Gastrocnemius medialis (tissue), 4 donors: ENCODE data around the gene MAPK1. TPM values are rescaled to one million over a fixed set of nuclear protein-coding genes. Genes with fewer than 3 reads are reported as not detected.

Experiments used
- ATAC-seq, 2 donors: fragments of 150-250 bp; one replicate each; pipeline ENCODE4 v1.9.1; 2016
- DNase-seq, 2 donors: peaks; one replicate each; pipeline ENCODE4 v3.0.0-alpha.2; 2019
- H3K27ac ChIP-seq, 4 donors: fragments of 200-600 bp; sonication (generic); 1 replicate in 1 of 4; 2 replicates in 3 of 4; pipeline ENCODE4 v1.5.1; 2016 to 2018; ENCODE audit warnings: mild to moderate bottlenecking in 2 of 4, moderate library complexity in 1 of 4
- H3K27me3 ChIP-seq, 3 donors: fragments of 200-600 bp; sonication (generic) in 2 of 3; 1 replicate in 1 of 3; 2 replicates in 2 of 3; pipeline versions ENCODE4 v1.5.1 to v1.6.0; 2016 to 2019; ENCODE audit warnings: mild to moderate bottlenecking in 1 of 3, moderate library complexity in 1 of 3
- H3K36me3 ChIP-seq, 2 donors: fragments of 200-600 bp; sonication (generic) in 1 of 2; one replicate each; pipeline ENCODE4 v1.5.1; 2017 to 2018
- H3K4me1 ChIP-seq, 2 donors: fragments of 200-600 bp; sonication (generic) in 1 of 2; one replicate each; pipeline ENCODE4 v1.5.1; 2016 to 2017; ENCODE audit warnings: mild to moderate bottlenecking in 2 of 2
- H3K4me3 ChIP-seq, 4 donors: fragments of 200-600 bp; sonication (generic) in 3 of 4; 1 replicate in 1 of 4; 2 replicates in 3 of 4; pipeline ENCODE4 v1.5.1; 2016 to 2019; ENCODE audit warnings: mild to moderate bottlenecking in 2 of 4
- H3K9me3 ChIP-seq, 3 donors: fragments of 200-600 bp; sonication (generic) in 2 of 3; 1 replicate in 1 of 3; 2 replicates in 2 of 3; pipeline ENCODE4 v1.5.1; 2016 to 2019
- POLR2A ChIP-seq, 2 donors: fragments of 450-650 bp; IDR thresholded peaks; one replicate each; pipeline ENCODE4 v1.6.1; 2017; ENCODE audit warnings: antibody characterized with exemption in 2 of 2, mild to moderate bottlenecking in 2 of 2, moderate library complexity in 2 of 2
- in situ Hi-C, 4 donors: fragments of 200-750 bp; cut with MboI; loops; one replicate each; pipeline versions ENCODE4 v1.15.0 to v1.8.0; 2017; ENCODE audit warnings: low sequenced_read_pairs in 4 of 4
- intact Hi-C: fragments of 100-400 bp; cut with DNase I; formaldehyde crosslinking; loops from one replicate; pipeline ENCODE4 v1.15.1; 2023; ENCODE audit warnings: low total_unique reads
- total RNA-seq, 4 donors: library from RNA; depleted of rRNA; stranded (reverse); fragments of >200 nt; gene quantifications; one replicate each; pipeline versions ENCODE4 v1.1.0 to v1.2.3, GENCODE V29; 2016
- TF ChIP-seq, protein P1 (sequence below), 5 experiments: fragments of 450-650 bp in 3 of 5; fragments of 200-600 bp in 2 of 5; sonication (generic) in 2 of 5; IDR thresholded peaks in 4 of 5; conservative IDR thresholded peaks in 1 of 5; 1 replicate in 4 of 5; 2 replicates in 1 of 5; pipeline ENCODE4 v1.5.1; 2016 to 2019; ENCODE audit warnings: antibody characterized with exemption in 5 of 5, mild to moderate bottlenecking in 3 of 5, moderate library complexity in 3 of 5

The MAPK1 gene
- total RNA-seq, 4 donors from 2014 or later, result 39.8 to 79.5 (median 57.2) TPM

DNA sequence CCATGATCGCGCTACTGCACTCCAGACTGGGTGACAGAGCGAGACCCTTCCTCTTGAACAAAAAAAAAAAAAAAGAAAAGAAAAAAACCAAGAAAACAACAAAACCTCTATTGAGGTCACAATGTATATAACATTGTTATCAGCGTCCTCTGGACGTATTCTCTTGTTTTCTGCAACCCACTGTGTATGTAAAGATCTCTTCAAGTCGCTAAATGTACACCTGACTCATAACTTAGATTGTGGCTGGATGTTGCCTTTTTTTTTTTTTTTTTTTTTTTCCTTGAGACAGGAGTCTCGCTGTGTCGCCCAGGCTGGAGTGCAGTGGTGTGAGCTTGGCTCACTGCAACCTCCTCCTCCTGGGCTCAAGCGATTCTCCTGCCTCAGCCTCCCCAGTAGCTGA lies 130.5 kb downstream of the MAPK1 start:
- in situ Hi-C loops, result loop anchor here in 1 of 4 donors (25.0 kb wide), 1 partner anchor 100 kb away; no protein-coding TSS in a partner anchor
- no peak overlapping the region for H3K27ac ChIP-seq
- H3K9me3 ChIP-seq, result no peaks in the 10 kb centered on the region
- H3K36me3 ChIP-seq, result no peaks in the 10 kb centered on the region
- no peaks in the 10 kb centered on the region for H3K27me3 ChIP-seq
- DNase-seq, result no peak
- no peak for ATAC-seq
- no peak overlapping the region for H3K4me3 ChIP-seq
- H3K4me1 ChIP-seq, result peaks cover 9 to 16% of the 10 kb centered on the region in 2 donors
- intact Hi-C loops, result no loop called here
- TF ChIP-seq POLR2A (IDR thresholded peaks at IDR 0.05), result no peak
- TF ChIP-seq, protein P1, sequence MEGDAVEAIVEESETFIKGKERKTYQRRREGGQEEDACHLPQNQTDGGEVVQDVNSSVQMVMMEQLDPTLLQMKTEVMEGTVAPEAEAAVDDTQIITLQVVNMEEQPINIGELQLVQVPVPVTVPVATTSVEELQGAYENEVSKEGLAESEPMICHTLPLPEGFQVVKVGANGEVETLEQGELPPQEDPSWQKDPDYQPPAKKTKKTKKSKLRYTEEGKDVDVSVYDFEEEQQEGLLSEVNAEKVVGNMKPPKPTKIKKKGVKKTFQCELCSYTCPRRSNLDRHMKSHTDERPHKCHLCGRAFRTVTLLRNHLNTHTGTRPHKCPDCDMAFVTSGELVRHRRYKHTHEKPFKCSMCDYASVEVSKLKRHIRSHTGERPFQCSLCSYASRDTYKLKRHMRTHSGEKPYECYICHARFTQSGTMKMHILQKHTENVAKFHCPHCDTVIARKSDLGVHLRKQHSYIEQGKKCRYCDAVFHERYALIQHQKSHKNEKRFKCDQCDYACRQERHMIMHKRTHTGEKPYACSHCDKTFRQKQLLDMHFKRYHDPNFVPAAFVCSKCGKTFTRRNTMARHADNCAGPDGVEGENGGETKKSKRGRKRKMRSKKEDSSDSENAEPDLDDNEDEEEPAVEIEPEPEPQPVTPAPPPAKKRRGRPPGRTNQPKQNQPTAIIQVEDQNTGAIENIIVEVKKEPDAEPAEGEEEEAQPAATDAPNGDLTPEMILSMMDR (IDR thresholded peaks at IDR 0.05 in 4 of 5, conservative IDR thresholded peaks at IDR 0.05 in 1 of 5), result no peak

DNA sequence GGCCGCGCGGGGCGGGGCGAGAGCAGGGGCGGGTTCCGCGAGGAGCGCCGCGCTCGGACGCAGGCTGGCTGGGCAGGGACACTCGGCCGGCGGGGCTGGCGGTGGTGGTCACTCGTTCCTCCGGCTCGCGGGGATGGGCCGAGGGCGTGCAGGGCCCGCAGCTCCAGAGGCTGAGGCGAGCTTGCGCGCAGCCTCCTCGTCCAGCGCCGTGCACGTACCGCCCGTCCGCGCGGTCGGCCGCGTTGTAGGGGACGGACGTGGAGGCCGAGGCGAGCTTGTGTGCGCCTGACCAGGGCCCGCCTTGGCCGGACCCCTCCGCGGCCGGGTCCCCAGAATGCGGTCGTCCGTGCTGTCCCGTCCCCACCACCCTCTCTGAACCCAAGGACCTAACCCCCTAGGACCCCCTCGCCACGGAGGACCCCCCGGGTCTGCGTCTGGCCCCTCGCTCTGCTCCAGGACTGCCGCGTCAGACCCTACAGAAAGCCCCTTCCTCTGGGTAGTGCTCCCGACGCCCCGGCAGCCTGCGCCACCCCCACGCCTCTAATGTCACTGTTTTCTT lies 131.3 kb downstream of the MAPK1 start:
- ATAC-seq (peak; percentile 11 to 32), DNase-seq (no peak)
- Histone ChIP-seq H3K4me1 (peaks cover 9 to 16% of the 10 kb centered on the region in 2 donors), H3K27me3 (no peaks in the 10 kb centered on the region), H3K36me3 (no peaks in the 10 kb centered on the region), H3K9me3 (no peaks in the 10 kb centered on the region), H3K27ac (peak overlapping the region; percentile 66 to 81 (median 72)), H3K4me3 (peak overlapping the region; percentile 51 to 70 (median 58))
- TF ChIP-seq, protein P1 (IDR thresholded peaks at IDR 0.05 in 4 of 5, conservative IDR thresholded peaks at IDR 0.05 in 1 of 5), result no peak
- no peak for TF ChIP-seq POLR2A (IDR thresholded peaks at IDR 0.05)
- in situ Hi-C loops (loop anchor here in 1 of 4 donors (25.0 kb wide), 1 partner anchor 101 kb away; no protein-coding TSS in a partner anchor), intact Hi-C loops (no loop called here)

GRCh38 chr22:21735200-21736083 lies 132.0 kb downstream of the MAPK1 start, which contains the start of gene YPEL1:
TSS of gene YPEL1 (minus strand) at chr22:21735794. CDS start at chr22:21710744, 25,050 bp downstream.
- Histone ChIP-seq H3K9me3 (no peaks in the 10 kb centered on the region), H3K36me3 (no peaks in the 10 kb centered on the region), H3K4me3 (peak within 1 kb of the TSS; percentile 61 to 74 (median 70)), H3K27me3 (no peaks in the 10 kb centered on the region), H3K4me1 (peaks cover 9 to 16% of the 10 kb centered on the region in 2 donors), H3K27ac (peak within 1 kb of the TSS; percentile 83 to 91 (median 87))
- peak; percentile 99 to 100 for TF ChIP-seq POLR2A (IDR thresholded peaks at IDR 0.05)
- TF ChIP-seq, protein P1 (IDR thresholded peaks at IDR 0.05 in 4 of 5, conservative IDR thresholded peaks at IDR 0.05 in 1 of 5), result peak in 3 of 5 experiments; percentile 12 to 26 (median 14)
- intact Hi-C loops, result loop anchor here (1.0 to 2.0 kb wide), 2 partner anchors 21 to 131 kb away; partner anchors contain the start of gene MAPK1
- DNase-seq, result peak; percentile 92 to 96
- ATAC-seq, result peak; percentile 86 to 88
- in situ Hi-C loops, result loop anchor here in 1 of 4 donors (25.0 kb wide), 1 partner anchor 102 kb away; no protein-coding TSS in a partner anchor

DNA sequence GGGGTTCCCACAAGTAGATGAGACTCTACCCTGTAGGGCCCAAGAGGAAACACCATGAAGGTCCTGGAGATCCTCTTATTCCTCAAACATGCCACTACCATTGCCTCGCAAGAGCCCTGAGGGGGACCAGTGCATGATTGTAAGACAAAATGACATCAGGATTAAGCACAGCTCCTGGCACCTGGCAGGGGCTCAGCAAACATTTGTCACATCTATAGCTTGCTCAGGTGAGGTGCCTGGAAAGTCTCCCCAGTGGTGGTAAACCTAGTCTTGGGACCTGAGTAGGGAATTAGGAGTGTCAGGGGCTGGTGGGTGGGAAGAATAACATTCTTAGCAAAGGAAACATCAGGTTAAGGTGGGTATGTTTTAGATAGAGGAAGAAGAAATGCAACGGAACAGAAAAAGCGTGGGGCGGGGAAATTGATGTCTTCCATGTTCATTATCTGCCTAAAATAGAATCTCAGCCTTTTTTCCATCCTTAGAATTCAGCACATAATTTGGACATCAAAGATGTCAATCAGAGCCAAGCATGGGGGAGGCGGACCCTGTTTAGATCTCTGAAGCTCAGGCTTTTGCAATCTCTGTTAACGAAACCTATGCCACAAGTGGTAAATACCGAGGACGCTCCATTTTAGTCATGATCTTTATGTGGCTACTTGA lies 132.8 kb downstream of the MAPK1 start:
- no peak for DNase-seq
- Histone ChIP-seq H3K27me3 (no peaks in the 10 kb centered on the region), H3K27ac (peak overlapping the region; percentile 83 to 91 (median 87)), H3K4me3 (peak overlapping the region; percentile 61 to 74 (median 70)), H3K4me1 (peaks cover 9 to 16% of the 10 kb centered on the region in 2 donors), H3K36me3 (no peaks in the 10 kb centered on the region), H3K9me3 (no peaks in the 10 kb centered on the region)
- ATAC-seq, result peak; percentile 21 to 51
- in situ Hi-C loops (loop anchor here in 1 of 4 donors (25.0 kb wide), 1 partner anchor 103 kb away; no protein-coding TSS in a partner anchor), intact Hi-C loops (loop anchor here (1.0 to 2.0 kb wide), 2 partner anchors 20 to 132 kb away; partner anchors contain the start of gene MAPK1)
- TF ChIP-seq POLR2A (IDR thresholded peaks at IDR 0.05), result no peak
- TF ChIP-seq, protein P1 (IDR thresholded peaks at IDR 0.05 in 4 of 5, conservative IDR thresholded peaks at IDR 0.05 in 1 of 5), result no peak
